K562 (cell line): Measurements from ENCODE around the gene TUT4. TPM values are rescaled to one million over a fixed set of nuclear protein-coding genes. Genes with fewer than 3 reads are reported as not detected.
A peak's percentile ranks its signal among the peaks of the same experiment; 100 is the strongest.

Experiments used
- DDX20 ChIP-seq: fragments of 450-650 bp; IDR thresholded peaks from 2 replicates; pipeline ENCODE4 v1.6.1; 2016; ENCODE audit warnings: missing genetic modification characterization, low read depth, mild to moderate bottlenecking, missing compliant biosample characterization, moderate library complexity
- E2F3 ChIP-seq: fragments of 250-450 bp; sonication (Bioruptor Pico); IDR thresholded peaks from 2 replicates; pipeline ENCODE4 v1.4.0; 2020; ENCODE audit warnings: mild to moderate bottlenecking
- EGR1 ChIP-seq: fragments of 450-650 bp; conservative IDR thresholded peaks from 2 replicates; pipeline ENCODE4 v1.6.1; 2017; ENCODE audit warnings: mild to moderate bottlenecking
- ELF4 ChIP-seq: fragments of 450-650 bp; formaldehyde crosslinking; IDR thresholded peaks from 2 replicates; pipeline ENCODE4 v1.4.0; 2022; ENCODE audit warnings: missing genetic modification characterization
- FIP1L1 ChIP-seq: fragments of 200-400 bp; formaldehyde crosslinking; IDR thresholded peaks from 2 replicates; pipeline ENCODE4 v1.6.1; 2018; ENCODE audit warnings: mild to moderate bottlenecking, low read depth, low read length; ENCODE audit not compliant: poor library complexity, severe bottlenecking
- FUS ChIP-seq: fragments of 200-400 bp; formaldehyde crosslinking; optimal IDR thresholded peaks from 2 replicates; pipeline ENCODE3; 2017; ENCODE audit warnings: low read depth, low read length
- MEIS2 ChIP-seq: fragments of 450-650 bp; IDR thresholded peaks from 2 replicates; pipeline ENCODE4 v1.6.1; 2014; ENCODE audit warnings: mild to moderate bottlenecking; ENCODE audit not compliant: partially characterized antibody
- MIER1 ChIP-seq: fragments of 450-650 bp; IDR thresholded peaks from 2 replicates; pipeline ENCODE4 v1.6.1; 2016; ENCODE audit warnings: antibody characterized with exemption, mild to moderate bottlenecking, low read depth
- PCBP1 ChIP-seq: fragments of 200-400 bp; formaldehyde crosslinking; IDR thresholded peaks from 2 replicates; pipeline ENCODE4 v1.6.1; 2018; ENCODE audit warnings: mild to moderate bottlenecking, low read depth, low read length; ENCODE audit not compliant: poor library complexity, severe bottlenecking
- POLR2B ChIP-seq: fragments of 450-650 bp; IDR thresholded peaks from 2 replicates; pipeline ENCODE4 v1.6.1; 2018; ENCODE audit warnings: low read depth; ENCODE audit not compliant: partially characterized antibody
- PRPF4 ChIP-seq: fragments of 200-400 bp; formaldehyde crosslinking; IDR thresholded peaks from one replicate; pipeline ENCODE4 v1.6.1; 2017; ENCODE audit warnings: low read length, low read depth, mild to moderate bottlenecking; ENCODE audit not compliant: insufficient read depth, poor library complexity, severe bottlenecking
- PYGO2 ChIP-seq: fragments of 450-650 bp; IDR thresholded peaks from 2 replicates; pipeline ENCODE4 v1.6.1; 2016; ENCODE audit warnings: mild to moderate bottlenecking, missing genetic modification characterization, moderate library complexity, missing compliant biosample characterization
- RUNX1 ChIP-seq: sonication (generic); IDR thresholded peaks from 2 replicates; pipeline ENCODE4 v1.6.1; 2016; ENCODE audit warnings: antibody characterized with exemption, low read depth
- WHSC1 ChIP-seq: IDR thresholded peaks from one replicate; pipeline ENCODE4 v1.6.1; 2012; ENCODE audit warnings: low read length, control low read depth, inconsistent platforms
- YBX1 ChIP-seq: fragments of 450-650 bp; IDR thresholded peaks from 2 replicates; pipeline ENCODE4 v1.7.1; 2016; ENCODE audit warnings: mild to moderate bottlenecking
- ZFP36 ChIP-seq: fragments of 150-350 bp; IDR thresholded peaks from 2 replicates; pipeline ENCODE4 v1.6.1; 2018; ENCODE audit warnings: low read length, low read depth; ENCODE audit not compliant: partially characterized antibody
- polyA plus RNA-seq, 8 experiments: library from polyadenylated mRNA; depleted of rRNA in 4 of 8; stranded (reverse) in 5 of 8; unstranded in 3 of 8; fragments of >200 nt; fragmentation: Nextera tagmentation in 2 of 8; fragmentation: Illumina TruSeq in 1 of 8; extraction: Ambion mirVana in 2 of 8; extraction: Trizol in 1 of 8; gene quantifications; 2 replicates each; pipeline versions ENCODE4 v1.2.1 to v1.2.3, GENCODE V29; 2011 to 2014; ENCODE audit warnings: inconsistent platforms in 1 of 8, missing spikeins in 1 of 8
- total RNA-seq, 7 experiments: library from RNA; depleted of rRNA in 6 of 7; stranded (reverse); fragments of >200 nt in 6 of 7; fragmentation: Illumina TruSeq in 2 of 7; extraction: Trizol in 2 of 7; gene quantifications; 2 replicates each; pipeline versions ENCODE4 v1.2.1 to v1.2.3, GENCODE V29; 2011 to 2021; ENCODE audit warnings: low replicate concordance in 1 of 7
- TF ChIP-seq, protein P1 (sequence below): IDR thresholded peaks from 2 replicates; pipeline ENCODE4 v1.6.1; 2016; ENCODE audit warnings: missing genetic modification characterization, missing compliant biosample characterization
- TF ChIP-seq, protein P2 (sequence below), 2 experiments: fragments of 250-450 bp in 1 of 2; fragments of 450-650 bp in 1 of 2; sonication (Bioruptor Pico) in 1 of 2; IDR thresholded peaks; 2 replicates each; pipeline versions ENCODE4 v1.6.1 to v1.8.0; 2016 to 2021; ENCODE audit warnings: mild to moderate bottlenecking in 2 of 2, moderate library complexity in 2 of 2, missing compliant biosample characterization in 1 of 2, missing genetic modification characterization in 1 of 2
- TF ChIP-seq, protein P3 (sequence below): fragments of 250-450 bp; sonication (Bioruptor Pico); IDR thresholded peaks from 2 replicates; pipeline ENCODE4 v1.4.0; 2020; ENCODE audit warnings: mild to moderate bottlenecking, moderate library complexity

The TUT4 gene
- total and polyA plus RNA-seq, 9 of the 15 experiments (the other 6 are each of a cell fraction or from before 2014, with no cell fraction given) = 15.8 to 53.5 (median 36.7) TPM

DNA sequence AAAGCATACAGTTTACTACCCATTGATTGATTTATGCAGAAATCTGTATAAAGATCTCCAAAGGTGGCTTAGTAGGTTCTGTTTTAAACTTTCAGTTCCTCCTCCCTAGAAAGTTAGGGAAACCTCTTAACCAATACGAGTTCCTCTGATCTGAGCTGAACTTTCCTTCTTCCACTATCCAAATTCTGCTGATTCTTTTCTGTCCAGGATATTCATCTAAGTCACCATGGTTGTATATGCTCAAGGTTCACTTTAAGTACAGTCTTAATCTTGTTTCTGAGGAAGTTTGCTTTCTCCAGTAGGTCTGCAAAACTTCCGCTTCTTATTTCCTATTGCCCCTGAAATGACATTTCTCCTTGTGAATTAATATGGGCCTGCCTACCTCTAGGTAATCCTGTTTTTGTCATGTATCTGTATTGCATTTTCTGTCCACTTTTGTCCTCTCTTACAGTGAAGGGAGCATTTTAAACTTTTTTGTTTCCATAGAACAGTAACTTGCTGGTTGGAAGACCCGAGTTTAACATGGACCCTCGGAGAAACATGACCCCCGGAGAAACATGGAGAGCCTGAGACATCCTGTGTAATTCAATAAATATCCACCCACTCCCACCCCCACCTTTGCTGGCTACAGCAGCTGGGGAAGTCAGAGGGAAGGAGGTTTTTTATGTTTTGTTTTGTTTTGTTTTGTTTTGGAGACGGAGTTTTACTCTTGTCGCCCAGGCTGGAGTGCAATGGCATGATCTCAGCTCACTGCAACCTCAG lies 16.7 kb upstream of the TUT4 start (continued):
- TF ChIP-seq PCBP1 (no peak), E2F3 (CRISPR knock-in tag) (no peak), FUS (no peak), DDX20 (no peak), FIP1L1 (no peak), RUNX1 (no peak), WHSC1 (no peak), POLR2B (no peak), PYGO2 (no peak), ELF4 (CRISPR knock-in tag) (no peak), MIER1 (no peak), PRPF4 (no peak), ZFP36 (no peak), YBX1 (no peak), MEIS2 (peak; percentile 28), EGR1 (peak; percentile 64)
- TF ChIP-seq, protein P1, sequence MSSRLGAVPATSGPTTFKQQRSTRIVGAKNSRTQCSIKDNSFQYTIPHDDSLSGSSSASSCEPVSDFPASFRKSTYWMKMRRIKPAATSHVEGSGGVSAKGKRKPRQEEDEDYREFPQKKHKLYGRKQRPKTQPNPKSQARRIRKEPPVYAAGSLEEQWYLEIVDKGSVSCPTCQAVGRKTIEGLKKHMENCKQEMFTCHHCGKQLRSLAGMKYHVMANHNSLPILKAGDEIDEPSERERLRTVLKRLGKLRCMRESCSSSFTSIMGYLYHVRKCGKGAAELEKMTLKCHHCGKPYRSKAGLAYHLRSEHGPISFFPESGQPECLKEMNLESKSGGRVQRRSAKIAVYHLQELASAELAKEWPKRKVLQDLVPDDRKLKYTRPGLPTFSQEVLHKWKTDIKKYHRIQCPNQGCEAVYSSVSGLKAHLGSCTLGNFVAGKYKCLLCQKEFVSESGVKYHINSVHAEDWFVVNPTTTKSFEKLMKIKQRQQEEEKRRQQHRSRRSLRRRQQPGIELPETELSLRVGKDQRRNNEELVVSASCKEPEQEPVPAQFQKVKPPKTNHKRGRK (tag) = no peak
- TF ChIP-seq, protein P2, sequence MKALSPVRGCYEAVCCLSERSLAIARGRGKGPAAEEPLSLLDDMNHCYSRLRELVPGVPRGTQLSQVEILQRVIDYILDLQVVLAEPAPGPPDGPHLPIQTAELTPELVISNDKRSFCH (CRISPR knock-in tag; IDR thresholded peaks at IDR 0.05) = no peak
- TF ChIP-seq, protein P2 (tag; IDR thresholded peaks at IDR 0.05) = no peak
- TF ChIP-seq, protein P3, sequence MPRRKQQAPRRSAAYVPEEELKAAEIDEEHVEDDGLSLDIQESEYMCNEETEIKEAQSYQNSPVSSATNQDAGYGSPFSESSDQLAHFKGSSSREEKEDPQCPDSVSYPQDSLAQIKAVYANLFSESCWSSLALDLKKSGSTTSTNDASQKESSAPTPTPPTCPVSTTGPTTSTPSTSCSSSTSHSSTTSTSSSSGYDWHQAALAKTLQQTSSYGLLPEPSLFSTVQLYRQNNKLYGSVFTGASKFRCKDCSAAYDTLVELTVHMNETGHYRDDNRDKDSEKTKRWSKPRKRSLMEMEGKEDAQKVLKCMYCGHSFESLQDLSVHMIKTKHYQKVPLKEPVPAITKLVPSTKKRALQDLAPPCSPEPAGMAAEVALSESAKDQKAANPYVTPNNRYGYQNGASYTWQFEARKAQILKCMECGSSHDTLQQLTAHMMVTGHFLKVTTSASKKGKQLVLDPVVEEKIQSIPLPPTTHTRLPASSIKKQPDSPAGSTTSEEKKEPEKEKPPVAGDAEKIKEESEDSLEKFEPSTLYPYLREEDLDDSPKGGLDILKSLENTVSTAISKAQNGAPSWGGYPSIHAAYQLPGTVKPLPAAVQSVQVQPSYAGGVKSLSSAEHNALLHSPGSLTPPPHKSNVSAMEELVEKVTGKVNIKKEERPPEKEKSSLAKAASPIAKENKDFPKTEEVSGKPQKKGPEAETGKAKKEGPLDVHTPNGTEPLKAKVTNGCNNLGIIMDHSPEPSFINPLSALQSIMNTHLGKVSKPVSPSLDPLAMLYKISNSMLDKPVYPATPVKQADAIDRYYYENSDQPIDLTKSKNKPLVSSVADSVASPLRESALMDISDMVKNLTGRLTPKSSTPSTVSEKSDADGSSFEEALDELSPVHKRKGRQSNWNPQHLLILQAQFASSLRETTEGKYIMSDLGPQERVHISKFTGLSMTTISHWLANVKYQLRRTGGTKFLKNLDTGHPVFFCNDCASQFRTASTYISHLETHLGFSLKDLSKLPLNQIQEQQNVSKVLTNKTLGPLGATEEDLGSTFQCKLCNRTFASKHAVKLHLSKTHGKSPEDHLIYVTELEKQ (CRISPR knock-in tag) = no peak
